GM18867 (cell line): ENCODE measurements around the gene GLB1L.
"Not testable (repeated sequence)": the region's sequence is repeated elsewhere in the genome, so short reads cannot be mapped to it uniquely, and the experiment has no call there.

Experiments used
- ATAC-seq: cut with Tn5 transposase; IDR thresholded peaks from one replicate; pipeline ENCODE4 v1.9.1; 2021; ENCODE audit warnings: mild to moderate bottlenecking, moderate library complexity; ENCODE audit not compliant: unreplicated experiment

The GLB1L gene

GRCh38 chr2:219281588-219281987, 36.3 kb upstream of the GLB1L start:
- no peak for ATAC-seq

GRCh38 chr2:219280651-219281050, 35.4 kb upstream of the GLB1L start:
- ATAC-seq, result no peak

GRCh38 chr2:219279916-219280516, 34.8 kb upstream of the GLB1L start:
- ATAC-seq, result no peak

- ATAC-seq, result peak; percentile 84
Measured at GRCh38 chr2:219279151-219279915, 34.1 kb upstream of the GLB1L start, which contains the start of gene DNAJB2. Gene DNAJB2, plus strand, starts transcription at chr2:219279366. Its CDS starts 468 bp downstream, at chr2:219279834.

GRCh38 chr2:219278655-219279150, 33.5 kb upstream of the GLB1L start:
- ATAC-seq, result no peak

GRCh38 chr2:219277703-219278654, 32.7 kb upstream of the GLB1L start:
- peak; percentile 32 for ATAC-seq

- no peak for ATAC-seq
Measured at GRCh38 chr2:219274361-219274921, 29.2 kb upstream of the GLB1L start.

- ATAC-seq, result no peak
Measured at GRCh38 chr2:219273937-219274336, 28.7 kb upstream of the GLB1L start.

- no peak for ATAC-seq
Measured at GRCh38 chr2:219272995-219273394, 27.8 kb upstream of the GLB1L start.

- ATAC-seq, result no peak
Measured at GRCh38 chr2:219272356-219272755, 27.1 kb upstream of the GLB1L start.

- ATAC-seq, result no peak
Measured at GRCh38 chr2:219271021-219271420, 25.8 kb upstream of the GLB1L start.

- ATAC-seq, result no peak
Measured at GRCh38 chr2:219270055-219270372, 24.8 kb upstream of the GLB1L start.

- ATAC-seq, result no peak
Measured at GRCh38 chr2:219269362-219270054, 24.3 kb upstream of the GLB1L start.

GRCh38 chr2:219268294-219268693, 23.1 kb upstream of the GLB1L start:
- ATAC-seq, result no peak

GRCh38 chr2:219266886-219267285, 21.6 kb upstream of the GLB1L start:
- no peak for ATAC-seq

- ATAC-seq, result no peak
Measured at GRCh38 chr2:219266232-219266631, 21.0 kb upstream of the GLB1L start.

GRCh38 chr2:219261024-219261855, 16.0 kb upstream of the GLB1L start:
- no peak for ATAC-seq

- not testable (repeated sequence) for ATAC-seq
Measured at GRCh38 chr2:219258942-219259341, 13.7 kb upstream of the GLB1L start.

GRCh38 chr2:219254590-219255201, 9.5 kb upstream of the GLB1L start:
- ATAC-seq, result peak; percentile 40
